Epithelial cell of esophagus (primary cell): ENCODE data around the gene AK8.

ENCODE experiments used
- DNase-seq: peaks from one replicate; pipeline ENCODE4 v3.0.0; 2010; ENCODE audit warnings: low read depth
- H3K4me3 ChIP-seq: 2 replicates; pipeline ENCODE4 v1.5.1; 2011; ENCODE audit warnings: mild to moderate bottlenecking, low read length, control low read depth
- CTCF ChIP-seq: IDR thresholded peaks from 2 replicates; pipeline ENCODE4 v1.5.1; 2011; ENCODE audit warnings: low read depth, mild to moderate bottlenecking, low read length, control low read depth, inconsistent platforms; ENCODE audit not compliant: insufficient read depth; ENCODE audit errors: missing control alignments

AK8 gene

GRCh38 chr9:132881826-132882225 lies 3.7 kb upstream of the AK8 start:
- no peak for TF ChIP-seq CTCF
- no peak for DNase-seq
- no peak overlapping the region for H3K4me3 ChIP-seq

GRCh38 chr9:132880324-132880661 lies 2.2 kb upstream of the AK8 start:
- no peak for TF ChIP-seq CTCF
- DNase-seq: peak; percentile 23
- H3K4me3 ChIP-seq: no peak overlapping the region

GRCh38 chr9:132879457-132880323 lies 1.6 kb upstream of the AK8 start:
- no peak for DNase-seq
- H3K4me3 ChIP-seq: no peak overlapping the region
- no peak for TF ChIP-seq CTCF

GRCh38 chr9:132878695-132879456 lies 792 bp upstream of the AK8 start, which contains the start of gene SPACA9:
Gene SPACA9 (plus strand): TSS chr9:132878898. CDS start chr9:132883948, 5,050 bp downstream.
- no peak for TF ChIP-seq CTCF
- peak; percentile 49 for DNase-seq
- peak within 1 kb of the TSS; percentile 57 for H3K4me3 ChIP-seq

- H3K4me3 ChIP-seq: peak overlapping the region; percentile 57
- DNase-seq: no peak
- no peak for TF ChIP-seq CTCF
Observed at GRCh38 chr9:132877458-132877823, 643 bp downstream of the AK8 start.

GRCh38 chr9:132876849-132877248 lies 1.2 kb downstream of the AK8 start:
- DNase-seq: no peak
- TF ChIP-seq CTCF: no peak
- no peak overlapping the region for H3K4me3 ChIP-seq
